DMS79 (cell line): ENCODE measurements around the gene ORC5.
"Not testable (repeated sequence)": the region's sequence is repeated elsewhere in the genome, so short reads cannot be mapped to it uniquely, and the experiment has no call there.

ENCODE experiments used
- DNase-seq: peaks from one replicate; lab custom pipeline; 2025; lab: John Stamatoyannopoulos, UW

The ORC5 gene

DNA sequence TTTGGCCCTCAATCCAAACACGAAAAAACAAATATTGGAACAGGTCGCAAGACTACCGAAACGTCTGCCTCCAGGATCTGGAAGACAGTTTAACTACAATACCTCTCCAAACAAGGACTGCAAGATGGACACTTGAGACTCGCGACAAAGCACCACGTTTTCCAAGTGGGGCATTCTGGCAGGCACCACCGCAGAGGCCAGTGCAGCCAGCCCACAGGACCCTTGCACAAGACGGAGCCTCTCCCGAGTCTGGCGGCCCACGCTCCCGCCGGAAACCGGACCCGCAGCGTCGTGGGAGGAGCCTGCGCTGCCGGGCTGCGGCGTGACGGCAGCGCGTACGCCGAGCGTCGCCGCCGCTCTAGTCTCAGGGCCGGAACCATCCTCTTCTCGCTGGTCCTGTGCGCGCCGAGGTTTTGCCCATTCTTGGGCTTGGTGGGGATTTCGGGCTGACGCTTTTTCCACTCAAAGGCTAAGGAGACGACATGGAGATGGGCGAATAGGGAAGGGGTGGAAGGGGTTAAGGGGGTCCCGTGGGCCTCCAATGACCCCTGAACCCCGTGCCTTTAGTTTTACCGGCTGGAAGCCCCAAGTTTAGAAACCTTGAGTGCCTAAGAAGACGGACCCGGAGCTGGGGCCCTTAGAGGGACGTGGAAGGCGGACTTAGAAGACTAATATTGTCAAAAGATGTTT lies at the start of gene ORC5:
ORC5 (minus strand) TSS at position 283 of the 690 bp plus-strand sequence; CDS start at position 174, 109 bp downstream.
- peak; percentile 60 for DNase-seq

DNA sequence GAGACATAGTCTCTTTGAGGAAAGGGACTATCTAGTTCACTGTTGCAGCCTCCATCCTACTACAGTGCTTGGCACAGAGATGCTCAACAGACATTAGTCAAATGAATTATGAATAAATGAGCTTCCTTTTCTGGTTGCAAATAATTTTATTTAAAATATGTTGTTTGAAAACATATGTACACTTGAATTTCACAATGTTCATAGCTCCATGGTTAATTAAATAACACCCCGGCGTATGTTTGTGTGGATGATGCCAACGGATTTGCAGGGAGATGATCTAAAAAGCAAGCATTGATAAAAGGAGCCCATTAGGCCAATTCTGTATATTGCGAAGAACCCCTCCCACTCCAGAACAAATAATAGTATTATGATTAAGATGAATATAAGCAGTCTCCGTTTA lies 47.8 kb upstream of the ORC5 start:
- DNase-seq = no peak

- no peak for DNase-seq
Measured at GRCh38 chr7:104255194-104255593, 47.4 kb upstream of the ORC5 start.

- DNase-seq = no peak
Measured at GRCh38 chr7:104254696-104255095, 46.9 kb upstream of the ORC5 start.

DNA sequence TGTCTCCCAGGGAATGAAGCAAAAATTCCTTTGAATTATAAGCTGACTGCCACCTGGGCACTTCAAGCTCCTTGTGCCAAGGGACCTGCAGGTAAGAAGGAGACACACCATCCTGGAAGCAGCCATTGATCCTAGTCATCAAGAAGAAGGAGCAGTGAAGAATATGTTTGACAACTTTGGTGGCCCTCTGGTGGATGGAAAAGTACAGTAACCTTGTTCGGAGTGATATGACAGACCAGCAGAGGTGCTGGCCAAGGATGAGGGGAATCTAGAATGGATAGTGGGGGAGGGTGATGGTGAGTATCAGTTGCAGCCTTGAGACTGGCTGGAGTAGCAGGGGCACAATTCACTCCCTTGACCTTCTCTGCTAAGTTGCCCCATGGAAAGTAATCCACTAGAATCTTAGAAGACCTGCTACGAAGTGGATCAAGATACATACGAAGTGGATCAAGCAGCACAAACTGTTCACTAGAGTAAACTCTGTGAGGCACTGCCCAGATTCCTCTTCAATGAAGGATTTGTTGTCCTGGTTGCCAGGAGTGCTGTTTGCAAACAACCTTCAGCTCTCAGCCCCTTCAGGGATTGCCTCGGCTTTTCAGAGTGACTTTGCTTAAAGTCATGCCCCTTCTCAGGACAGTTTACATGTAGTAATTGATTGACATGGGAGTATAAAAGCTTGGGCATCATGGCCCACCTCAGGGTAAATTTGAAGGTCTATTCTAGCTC lies 44.8 kb upstream of the ORC5 start:
- no peak for DNase-seq

DNA sequence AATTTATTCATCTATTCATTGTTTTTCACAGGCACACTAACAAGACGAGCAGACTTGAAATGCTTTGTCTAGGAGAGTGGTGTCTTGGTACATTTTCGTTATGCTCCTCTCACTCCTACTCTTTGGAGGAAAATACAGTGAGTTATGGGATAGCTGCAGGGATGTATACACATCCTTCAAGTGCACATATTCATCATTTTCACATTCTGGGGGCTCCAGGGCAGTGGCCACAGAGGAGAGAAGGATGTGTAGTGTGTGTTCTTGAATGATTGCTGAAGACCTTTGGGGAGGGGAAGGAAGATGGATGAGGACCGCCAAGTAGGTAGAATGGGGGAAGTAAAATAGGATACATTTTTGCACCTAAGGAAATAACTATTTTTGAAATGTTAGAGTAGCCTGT lies 34.8 kb upstream of the ORC5 start:
- DNase-seq = no peak

DNA sequence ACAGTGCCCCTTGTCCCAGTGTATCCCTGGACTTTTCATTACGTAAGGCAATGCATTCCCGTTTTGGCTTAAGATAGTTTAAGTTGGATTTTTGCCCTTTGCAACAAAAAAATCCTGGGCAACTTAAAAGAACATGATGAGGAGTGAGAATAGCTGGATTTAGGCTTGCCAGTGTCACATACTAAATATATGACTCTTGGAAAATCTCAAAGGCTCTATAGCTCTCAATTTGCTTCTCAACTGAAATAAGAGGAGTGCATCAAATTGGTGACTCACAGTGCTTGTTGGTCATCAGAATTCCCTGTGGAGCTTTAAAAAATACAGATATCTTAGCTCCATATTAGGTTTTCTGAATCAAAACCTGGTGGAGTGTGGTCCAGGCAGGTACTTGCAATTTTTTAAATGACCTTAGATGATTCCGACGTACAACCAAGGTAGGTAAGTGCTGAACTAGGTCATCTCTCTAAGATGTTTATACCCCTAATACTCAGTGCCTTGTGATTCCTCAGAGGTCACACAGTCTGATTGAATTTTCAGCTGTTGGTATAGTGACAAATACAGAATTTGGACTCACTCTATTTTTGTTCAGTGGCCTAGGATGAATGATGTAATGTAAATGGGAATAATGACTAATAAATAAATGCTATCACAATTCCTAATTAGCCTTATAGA lies 33.9 kb upstream of the ORC5 start:
- DNase-seq = no peak

DNA sequence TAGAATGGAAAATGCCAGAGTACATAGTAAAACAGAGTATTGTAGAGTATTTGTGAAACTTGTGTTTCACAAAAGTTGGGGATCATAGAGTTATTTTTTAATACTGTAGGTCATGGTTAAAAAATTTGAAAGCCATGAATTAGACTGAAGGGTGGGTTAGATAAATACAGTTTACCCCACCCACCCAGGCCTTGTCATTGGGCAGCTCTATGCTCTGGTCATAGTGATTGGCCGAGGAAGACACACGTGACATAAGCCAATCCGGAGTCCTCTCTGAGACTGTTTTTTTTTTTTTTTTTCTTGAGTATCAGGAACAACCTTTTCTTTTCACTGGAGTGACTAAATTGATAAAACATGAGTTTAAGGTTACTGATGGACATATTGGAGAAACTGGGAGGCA lies 33.3 kb upstream of the ORC5 start:
- DNase-seq = no peak

DNA sequence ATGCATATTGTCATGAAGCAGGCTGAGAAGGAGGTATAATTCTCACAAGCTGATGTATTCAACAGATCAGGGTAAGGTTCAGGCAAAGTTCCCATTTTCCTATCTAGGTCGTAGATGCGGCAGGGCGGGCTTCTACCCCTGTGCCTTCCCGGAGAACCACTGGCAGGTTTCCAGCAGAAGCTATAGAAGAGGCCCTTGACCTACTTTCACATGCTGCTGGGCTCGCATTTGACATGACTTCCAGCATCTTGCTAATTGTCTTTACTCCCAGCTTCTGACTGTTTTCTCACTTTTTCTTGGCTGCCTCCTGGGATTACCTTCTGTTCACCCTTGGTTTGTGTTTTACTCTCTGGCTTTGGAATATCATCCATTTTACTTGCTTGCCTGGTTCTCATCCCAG lies 32.6 kb upstream of the ORC5 start:
- peak; percentile 62 for DNase-seq

- DNase-seq = not testable (repeated sequence)
Measured at GRCh38 chr7:104234990-104235389, 27.2 kb upstream of the ORC5 start.

GRCh38 chr7:104231054-104232046 lies 23.5 kb upstream of the ORC5 start:
- peak; percentile 63 for DNase-seq

GRCh38 chr7:104230606-104231005 lies 22.8 kb upstream of the ORC5 start:
- DNase-seq = peak; percentile 39

DNA sequence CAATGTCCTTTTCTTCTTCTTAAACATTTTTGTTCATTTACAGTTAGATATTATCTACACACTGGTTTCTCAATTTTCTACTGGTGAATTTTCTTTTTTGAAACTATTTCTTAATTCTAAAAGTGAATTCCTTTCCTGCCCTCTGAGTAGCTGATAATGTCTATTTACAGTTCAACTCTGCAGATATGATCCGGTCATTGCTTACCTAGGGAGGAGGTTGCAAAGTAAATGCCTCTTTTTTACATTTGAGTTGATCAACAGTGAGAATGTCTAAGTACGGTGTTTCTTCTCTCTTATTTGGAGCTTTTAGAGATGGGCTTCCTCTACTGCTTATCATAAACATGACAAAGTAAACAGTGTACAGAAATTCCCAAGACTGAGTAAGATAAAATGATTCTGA lies 20.6 kb upstream of the ORC5 start:
- no peak for DNase-seq

DNA sequence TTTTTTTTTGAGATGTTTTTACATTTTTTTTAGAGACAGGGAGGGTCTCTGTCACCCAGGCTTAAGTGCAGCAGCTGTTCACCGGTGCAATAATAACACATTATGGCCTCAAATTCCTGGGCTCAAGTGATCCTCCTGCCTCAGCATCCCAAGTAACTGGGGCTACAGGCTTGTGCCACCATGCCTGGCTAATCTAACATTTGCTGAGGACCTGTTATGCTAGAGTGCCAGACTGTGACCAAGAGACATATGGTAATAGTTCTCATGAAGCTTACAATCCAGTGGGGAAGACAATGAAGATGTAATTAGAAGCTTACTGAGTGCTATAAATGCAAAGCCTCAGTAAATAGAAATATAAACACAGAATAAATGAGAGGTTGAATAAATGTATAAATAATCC lies 17.6 kb upstream of the ORC5 start:
- no peak for DNase-seq

GRCh38 chr7:104217620-104218019 lies 9.8 kb upstream of the ORC5 start:
- DNase-seq = no peak

DNA sequence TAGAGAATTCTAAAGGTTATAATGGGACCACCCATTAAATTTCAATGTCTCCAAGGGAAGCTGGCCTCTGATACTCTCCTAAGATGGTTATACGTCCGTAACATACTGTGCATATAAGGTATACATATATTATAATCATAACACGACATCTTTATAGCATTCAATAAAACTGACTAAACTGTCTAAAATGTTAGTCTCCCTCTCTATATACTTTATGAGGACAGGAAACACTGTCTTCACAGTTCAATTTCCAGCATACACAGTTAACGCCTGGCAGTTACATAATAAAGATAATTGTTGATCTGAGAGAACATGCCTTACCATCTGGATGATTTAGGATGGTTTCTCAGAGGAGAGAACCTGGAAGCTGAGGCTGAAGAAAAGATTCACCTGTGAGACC lies 1.2 kb upstream of the ORC5 start:
- no peak for DNase-seq

- DNase-seq = no peak
Measured at GRCh38 chr7:104208421-104208780, 588 bp upstream of the ORC5 start.

- DNase-seq = no peak
Measured at GRCh38 chr7:104207348-104207730, 474 bp downstream of the ORC5 start.

DNA sequence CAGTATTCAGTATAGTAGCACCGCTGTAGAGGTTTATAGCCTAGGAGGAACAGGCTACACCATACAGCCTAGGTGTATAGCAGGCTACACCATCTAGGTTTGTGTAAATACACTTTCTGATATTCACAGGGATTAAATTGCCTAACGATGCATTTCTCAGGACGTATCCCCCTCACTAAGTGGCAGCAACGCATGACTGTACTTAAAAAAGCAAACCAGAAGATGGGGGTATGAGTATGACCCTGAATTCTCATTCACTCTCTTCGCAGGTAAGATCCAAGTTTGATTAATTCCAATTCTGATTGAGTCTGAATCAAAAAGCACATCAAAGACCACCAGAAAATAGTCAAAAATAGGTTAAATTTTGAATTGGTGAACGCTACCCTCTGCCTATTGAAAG lies 972 bp downstream of the ORC5 start:
- no peak for DNase-seq

- DNase-seq = no peak
Measured at GRCh38 chr7:104198673-104199278, 9.0 kb downstream of the ORC5 start.

DNA sequence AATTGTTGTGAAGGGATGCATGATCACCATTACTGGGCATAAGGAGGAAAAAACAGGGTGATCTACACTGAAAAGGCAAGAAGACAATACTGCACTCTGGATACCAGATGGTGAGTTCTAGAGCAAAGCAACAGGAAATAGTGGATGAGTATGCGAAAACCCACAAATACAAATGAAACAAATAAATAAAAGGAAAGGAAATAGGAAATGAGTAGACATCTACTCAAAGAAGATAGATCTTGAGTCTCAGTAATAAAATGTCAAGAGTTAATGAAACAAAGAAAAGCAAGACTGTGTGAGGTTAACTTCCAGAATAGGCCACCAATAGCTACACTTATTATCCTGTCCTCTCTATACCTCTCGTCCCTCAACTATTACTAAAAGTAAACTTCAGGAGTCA lies 11.7 kb downstream of the ORC5 start:
- no peak for DNase-seq

- no peak for DNase-seq
Measured at GRCh38 chr7:104192434-104192833, 15.4 kb downstream of the ORC5 start.
